ENCODE data around the gene NF1. TPM values are rescaled to one million over a fixed set of nuclear protein-coding genes. Genes with fewer than 3 reads are reported as not detected.
"Not testable (repeated sequence)": the region's sequence is repeated elsewhere in the genome, so short reads cannot be mapped to it uniquely, and the experiment has no call there.

Gene NF1
- total RNA-seq, 4 donors from 2014 or later: 23.6 to 47.3 (median 32.0) TPM

DNA sequence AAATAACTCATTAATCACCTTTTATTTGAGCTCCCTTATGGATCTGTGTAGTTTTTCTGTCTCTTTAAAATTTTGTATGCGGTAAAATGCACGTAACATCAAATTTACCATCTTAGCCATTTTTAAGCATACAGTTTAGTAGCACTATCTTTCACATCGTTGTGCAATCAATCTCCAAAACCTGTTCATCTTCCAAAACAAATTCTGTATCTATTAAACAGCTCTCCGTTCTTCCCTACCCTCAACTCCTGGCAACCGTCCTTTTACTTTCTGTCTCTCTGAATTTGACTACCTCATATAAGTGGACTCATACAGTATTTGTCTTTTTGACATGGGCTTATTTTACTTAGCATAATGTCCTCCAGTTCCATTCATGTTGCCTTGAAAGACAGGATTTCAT lies 100.5 kb downstream of the NF1 start:
- DNase-seq: no peak
- Histone ChIP-seq H3K27me3 (no peaks in the 10 kb centered on the region), H3K36me3 (no peaks in the 10 kb centered on the region), H3K9me3 (no peaks in the 10 kb centered on the region), H3K4me1 (no peaks in the 10 kb centered on the region), H3K4me3 (no peak overlapping the region), H3K27ac (no peak overlapping the region)
- TF ChIP-seq CTCF (IDR thresholded peaks at IDR 0.05 in 4 of 5, conservative IDR thresholded peaks at IDR 0.05 in 1 of 5) (no peak), POLR2A (IDR thresholded peaks at IDR 0.05) (no peak)
- in situ Hi-C loops (cut with MboI; ENCODE audit: low sequenced_read_pairs in 4 of 4): loop anchor here in 1 of 4 donors (25.0 kb wide), 1 partner anchor 92 kb away; the partner anchor contains the start of gene OMG
- intact Hi-C loops (cut with DNase I; ENCODE audit: low total_unique reads): no loop called here
- no peak for ATAC-seq

- no peaks in the 10 kb centered on the region for H3K9me3 ChIP-seq
- TF ChIP-seq CTCF (IDR thresholded peaks at IDR 0.05 in 4 of 5, conservative IDR thresholded peaks at IDR 0.05 in 1 of 5) (no peak), POLR2A (IDR thresholded peaks at IDR 0.05) (no peak)
- H3K4me3 ChIP-seq: no peak overlapping the region
- H3K27me3 ChIP-seq: no peaks in the 10 kb centered on the region
- DNase-seq (no peak), ATAC-seq (no peak)
- H3K27ac ChIP-seq: no peak overlapping the region
- in situ Hi-C loops (cut with MboI; ENCODE audit: low sequenced_read_pairs in 4 of 4) (loop anchor here in 1 of 4 donors (25.0 kb wide), 1 partner anchor 89 kb away; the partner anchor contains the start of gene OMG), intact Hi-C loops (cut with DNase I; ENCODE audit: low total_unique reads) (no loop called here)
- no peaks in the 10 kb centered on the region for H3K4me1 ChIP-seq
- peaks cover 0 to 7% of the 10 kb centered on the region in 2 donors for H3K36me3 ChIP-seq
Observed at GRCh38 chr17:31198026-31198425, 103.2 kb downstream of the NF1 start.

DNA sequence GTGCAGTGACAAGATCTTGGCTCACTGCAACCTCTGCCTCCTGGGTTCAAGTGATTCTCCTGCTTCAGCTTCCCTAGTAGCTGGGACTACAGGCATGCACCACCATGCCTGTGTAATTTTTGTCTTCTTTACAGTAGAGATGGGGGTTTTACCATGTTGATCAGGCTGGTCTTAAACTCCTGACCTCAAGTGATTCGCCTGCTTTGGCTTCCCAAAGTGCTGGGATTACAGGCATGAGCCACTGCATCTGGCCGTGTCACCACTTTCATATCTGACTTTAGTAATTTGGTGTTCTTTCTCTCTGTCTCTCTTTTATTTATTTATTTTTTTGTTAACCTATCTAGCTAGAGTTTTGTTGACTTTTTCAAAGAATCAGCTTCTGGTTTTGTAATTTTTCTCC lies 103.9 kb downstream of the NF1 start:
- H3K9me3 ChIP-seq; DNase-seq; ATAC-seq; intact Hi-C loops (cut with DNase I; ENCODE audit: low total_unique reads); H3K27ac ChIP-seq; H3K36me3 ChIP-seq; H3K4me1 ChIP-seq; H3K4me3 ChIP-seq; H3K27me3 ChIP-seq: not testable (repeated sequence)
- in situ Hi-C loops (cut with MboI; ENCODE audit: low sequenced_read_pairs in 4 of 4): loop anchor here in 1 of 4 donors (25.0 kb wide), 1 partner anchor 89 kb away; the partner anchor contains the start of gene OMG

GRCh38 chr17:31200287-31200686 lies 105.5 kb downstream of the NF1 start:
- ATAC-seq (no peak), DNase-seq (no peak)
- Histone ChIP-seq H3K9me3 (no peaks in the 10 kb centered on the region), H3K27ac (no peak overlapping the region), H3K36me3 (peaks cover 0 to 7% of the 10 kb centered on the region in 2 donors), H3K4me3 (no peak overlapping the region), H3K27me3 (no peaks in the 10 kb centered on the region), H3K4me1 (no peaks in the 10 kb centered on the region)
- TF ChIP-seq CTCF (IDR thresholded peaks at IDR 0.05 in 4 of 5, conservative IDR thresholded peaks at IDR 0.05 in 1 of 5) (no peak), POLR2A (IDR thresholded peaks at IDR 0.05) (no peak)
- in situ Hi-C loops (cut with MboI; ENCODE audit: low sequenced_read_pairs in 4 of 4) (loop anchor here in 1 of 4 donors (25.0 kb wide), 1 partner anchor 288 kb away; the partner anchor contains the start of genes ADAP2 and TEFM), intact Hi-C loops (cut with DNase I; ENCODE audit: low total_unique reads) (no loop called here)

- intact Hi-C loops (cut with DNase I; ENCODE audit: low total_unique reads) (no loop called here), in situ Hi-C loops (cut with MboI; ENCODE audit: low sequenced_read_pairs in 4 of 4) (loop anchor here in 1 of 4 donors (25.0 kb wide), 1 partner anchor 291 kb away; the partner anchor contains the start of genes ADAP2 and TEFM)
- no peak overlapping the region for H3K27ac ChIP-seq
- H3K4me1 ChIP-seq: no peaks in the 10 kb centered on the region
- TF ChIP-seq POLR2A (IDR thresholded peaks at IDR 0.05): no peak
- TF ChIP-seq CTCF (IDR thresholded peaks at IDR 0.05 in 4 of 5, conservative IDR thresholded peaks at IDR 0.05 in 1 of 5): no peak
- H3K27me3 ChIP-seq: no peaks in the 10 kb centered on the region
- DNase-seq (no peak), ATAC-seq (no peak)
- H3K4me3 ChIP-seq: no peak overlapping the region
- H3K9me3 ChIP-seq: no peaks in the 10 kb centered on the region
- peaks cover 0 to 7% of the 10 kb centered on the region in 2 donors for H3K36me3 ChIP-seq
Observed at GRCh38 chr17:31202968-31203367, 108.2 kb downstream of the NF1 start.
